HepG2 (cell line): ENCODE results near the gene CCDC88B. TPM values are rescaled to one million over a fixed set of nuclear protein-coding genes. Genes with fewer than 3 reads are reported as not detected.
A peak's percentile ranks its signal among the peaks of the same experiment; 100 is the strongest.

Experiments used
- ARNTL ChIP-seq: sonication (generic); formaldehyde crosslinking; IDR thresholded peaks from 2 replicates; pipeline ENCODE4 v1.4.0; 2020; ENCODE audit warnings: mild to moderate bottlenecking, missing genetic modification reagents
- ATAD3A ChIP-seq: sonication (generic); formaldehyde crosslinking; IDR thresholded peaks from 2 replicates; pipeline ENCODE4 v1.4.0; 2020; ENCODE audit warnings: missing genetic modification reagents
- ERF ChIP-seq: IDR thresholded peaks from 2 replicates; pipeline ENCODE4 v1.6.1; 2018; ENCODE audit warnings: missing biosample characterization, missing genetic modification reagents
- FOXK1 ChIP-seq: sonication (generic); formaldehyde crosslinking; IDR thresholded peaks from 2 replicates; pipeline ENCODE4 v1.4.0; 2020; ENCODE audit warnings: low read depth, missing genetic modification reagents, borderline replicate concordance
- GABPB1 ChIP-seq: IDR thresholded peaks from 2 replicates; pipeline ENCODE4 v1.6.1; 2016; ENCODE audit warnings: mild to moderate bottlenecking, missing genetic modification reagents, moderate library complexity, missing compliant biosample characterization
- HIVEP1 ChIP-seq: sonication (generic); formaldehyde crosslinking; IDR thresholded peaks from 2 replicates; pipeline ENCODE4 v1.4.0; 2020; ENCODE audit warnings: mild to moderate bottlenecking, missing genetic modification reagents
- JUN ChIP-seq: sonication (generic); formaldehyde crosslinking; IDR thresholded peaks from 2 replicates; pipeline ENCODE4 v1.4.0; 2020; ENCODE audit warnings: mild to moderate bottlenecking, missing genetic modification reagents
- MED1 ChIP-seq: sonication (generic); formaldehyde crosslinking; IDR thresholded peaks from 2 replicates; pipeline ENCODE4 v1.4.0; 2020; ENCODE audit warnings: missing genetic modification reagents
- NFYC ChIP-seq: IDR thresholded peaks from 2 replicates; pipeline ENCODE4 v1.6.1; 2016; ENCODE audit warnings: missing genetic modification reagents, missing compliant biosample characterization
- RFXAP ChIP-seq: sonication (generic); formaldehyde crosslinking; IDR thresholded peaks from 2 replicates; pipeline ENCODE4 v1.4.0; 2020; ENCODE audit warnings: missing genetic modification reagents, borderline replicate concordance
- TEAD3 ChIP-seq: optimal IDR thresholded peaks from 2 replicates; pipeline ENCODE3; 2016; ENCODE audit warnings: borderline replicate concordance
- ZFP36L1 ChIP-seq: sonication (generic); formaldehyde crosslinking; IDR thresholded peaks from 2 replicates; pipeline ENCODE4 v1.8.0; 2022; ENCODE audit warnings: mild to moderate bottlenecking, missing genetic modification reagents, moderate library complexity
- ZNF510 ChIP-seq: sonication (generic); formaldehyde crosslinking; IDR thresholded peaks from 2 replicates; pipeline ENCODE4 v1.4.0; 2020; ENCODE audit warnings: low read depth, mild to moderate bottlenecking, missing genetic modification reagents
- ZNF556 ChIP-seq: sonication (generic); formaldehyde crosslinking; IDR thresholded peaks from 2 replicates; pipeline ENCODE4 v1.4.0; 2020; ENCODE audit warnings: mild to moderate bottlenecking, missing genetic modification reagents, borderline replicate concordance
- ZNF644 ChIP-seq: IDR thresholded peaks from 2 replicates; pipeline ENCODE4 v1.6.1; 2016; ENCODE audit warnings: low read depth
- polyA plus RNA-seq, 8 experiments: library from polyadenylated mRNA; depleted of rRNA in 3 of 8; stranded (reverse) in 7 of 8; unstranded in 1 of 8; fragments of >200 nt; fragmentation: Illumina TruSeq in 4 of 8; extraction: Trizol in 4 of 8; gene quantifications; 2 replicates each; pipeline versions ENCODE4 v1.2.1 to v1.2.3, GENCODE V29; 2011 to 2016; ENCODE audit warnings: low read depth in 4 of 8, missing spikeins in 1 of 8, mixed read lengths in 1 of 8; ENCODE audit not compliant: insufficient read depth in 1 of 8
- total RNA-seq, 5 experiments: library from RNA; depleted of rRNA; stranded (reverse); fragments of >200 nt; fragmentation: Illumina TruSeq; extraction: Trizol; gene quantifications; 2 replicates each; pipeline ENCODE4 v1.2.3, GENCODE V29; 2016; ENCODE audit warnings: low read depth in 1 of 5
- TF ChIP-seq, protein P1 (sequence below): IDR thresholded peaks from 2 replicates; pipeline ENCODE4 v1.6.1; 2016; ENCODE audit warnings: low read depth, control low read depth
- TF ChIP-seq, protein P2 (sequence below): sonication (generic); formaldehyde crosslinking; IDR thresholded peaks from 2 replicates; pipeline ENCODE4 v1.4.0; 2020; ENCODE audit warnings: missing genetic modification reagents
- TF ChIP-seq, protein P3 (sequence below), 2 experiments: fragments of 450-650 bp in 1 of 2; sonication (generic) in 1 of 2; formaldehyde crosslinking in 1 of 2; IDR thresholded peaks; 2 replicates each; pipeline versions ENCODE4 v1.6.1 to v1.8.0; 2016 to 2022; ENCODE audit warnings: antibody characterized with exemption in 1 of 2, mild to moderate bottlenecking in 1 of 2, missing genetic modification reagents in 1 of 2

Gene CCDC88B
- total and polyA plus RNA-seq, 2 of the 13 experiments (the other 11 are each of a cell fraction or from before 2014, with no cell fraction given), result 3.6 to 4.8 TPM

DNA sequence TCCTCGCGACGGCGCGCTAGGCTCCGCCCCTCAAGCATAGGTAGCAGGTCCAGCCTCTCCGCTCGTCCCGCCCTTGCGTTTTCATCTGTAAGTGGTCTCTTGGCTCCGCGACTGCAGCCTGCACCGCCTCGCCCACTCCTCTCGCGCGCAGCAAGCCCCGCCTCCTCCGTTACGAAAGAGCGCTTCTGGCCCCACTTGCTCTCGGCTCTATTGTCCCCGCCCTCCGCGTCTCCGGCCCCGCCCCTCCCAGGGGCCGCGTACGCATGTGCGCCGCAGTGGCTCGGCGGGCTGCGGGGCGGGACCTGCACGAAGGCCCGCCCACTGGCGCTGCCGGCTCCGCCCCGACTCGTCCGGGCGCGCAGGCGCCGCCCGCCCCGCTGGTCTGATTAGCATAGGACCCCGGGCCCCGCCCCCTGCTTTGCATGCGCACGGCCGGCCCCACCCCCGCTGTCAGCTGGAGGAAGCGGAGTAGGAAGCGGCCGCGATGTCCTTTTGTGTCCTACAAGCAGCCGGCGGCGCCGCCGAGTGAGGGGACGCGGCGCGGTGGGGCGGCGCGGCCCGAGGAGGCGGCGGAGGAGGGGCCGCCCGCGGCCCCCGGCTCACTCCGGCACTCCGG is 34.8 kb upstream of the CCDC88B start, which contains the start of gene ESRRA (continued):
- TF ChIP-seq, protein P1, sequence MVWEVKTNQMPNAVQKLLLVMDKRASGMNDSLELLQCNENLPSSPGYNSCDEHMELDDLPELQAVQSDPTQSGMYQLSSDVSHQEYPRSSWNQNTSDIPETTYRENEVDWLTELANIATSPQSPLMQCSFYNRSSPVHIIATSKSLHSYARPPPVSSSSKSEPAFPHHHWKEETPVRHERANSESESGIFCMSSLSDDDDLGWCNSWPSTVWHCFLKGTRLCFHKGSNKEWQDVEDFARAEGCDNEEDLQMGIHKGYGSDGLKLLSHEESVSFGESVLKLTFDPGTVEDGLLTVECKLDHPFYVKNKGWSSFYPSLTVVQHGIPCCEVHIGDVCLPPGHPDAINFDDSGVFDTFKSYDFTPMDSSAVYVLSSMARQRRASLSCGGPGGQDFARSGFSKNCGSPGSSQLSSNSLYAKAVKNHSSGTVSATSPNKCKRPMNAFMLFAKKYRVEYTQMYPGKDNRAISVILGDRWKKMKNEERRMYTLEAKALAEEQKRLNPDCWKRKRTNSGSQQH (CRISPR knock-in tag), result no peak
- TF ChIP-seq ZNF644 (CRISPR knock-in tag), result no peak
- peak; percentile 17; the same call in 1 of the 2 replicates for TF ChIP-seq FOXK1
- TF ChIP-seq MED1 (CRISPR knock-in tag), result peak; percentile 29
- TF ChIP-seq HIVEP1 (CRISPR knock-in tag), result no peak
- TF ChIP-seq ZNF510, result no peak
- no peak for TF ChIP-seq ZFP36L1
- TF ChIP-seq, protein P2, sequence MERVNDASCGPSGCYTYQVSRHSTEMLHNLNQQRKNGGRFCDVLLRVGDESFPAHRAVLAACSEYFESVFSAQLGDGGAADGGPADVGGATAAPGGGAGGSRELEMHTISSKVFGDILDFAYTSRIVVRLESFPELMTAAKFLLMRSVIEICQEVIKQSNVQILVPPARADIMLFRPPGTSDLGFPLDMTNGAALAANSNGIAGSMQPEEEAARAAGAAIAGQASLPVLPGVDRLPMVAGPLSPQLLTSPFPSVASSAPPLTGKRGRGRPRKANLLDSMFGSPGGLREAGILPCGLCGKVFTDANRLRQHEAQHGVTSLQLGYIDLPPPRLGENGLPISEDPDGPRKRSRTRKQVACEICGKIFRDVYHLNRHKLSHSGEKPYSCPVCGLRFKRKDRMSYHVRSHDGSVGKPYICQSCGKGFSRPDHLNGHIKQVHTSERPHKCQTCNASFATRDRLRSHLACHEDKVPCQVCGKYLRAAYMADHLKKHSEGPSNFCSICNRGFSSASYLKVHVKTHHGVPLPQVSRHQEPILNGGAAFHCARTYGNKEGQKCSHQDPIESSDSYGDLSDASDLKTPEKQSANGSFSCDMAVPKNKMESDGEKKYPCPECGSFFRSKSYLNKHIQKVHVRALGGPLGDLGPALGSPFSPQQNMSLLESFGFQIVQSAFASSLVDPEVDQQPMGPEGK, result peak; percentile 72
- TF ChIP-seq JUN (CRISPR knock-in tag), result no peak
- peak; percentile 61; the same call in 1 of the 2 replicates for TF ChIP-seq GABPB1 (CRISPR knock-in tag)
- TF ChIP-seq ATAD3A (CRISPR knock-in tag), result no peak
- TF ChIP-seq ARNTL (CRISPR knock-in tag), result 0 out of 2 replicates have a peak, but pooled peaks have one; percentile 5
- TF ChIP-seq RFXAP, result 0 out of 2 replicates have a peak, but pooled peaks have one; percentile 49
- TF ChIP-seq, protein P3, sequence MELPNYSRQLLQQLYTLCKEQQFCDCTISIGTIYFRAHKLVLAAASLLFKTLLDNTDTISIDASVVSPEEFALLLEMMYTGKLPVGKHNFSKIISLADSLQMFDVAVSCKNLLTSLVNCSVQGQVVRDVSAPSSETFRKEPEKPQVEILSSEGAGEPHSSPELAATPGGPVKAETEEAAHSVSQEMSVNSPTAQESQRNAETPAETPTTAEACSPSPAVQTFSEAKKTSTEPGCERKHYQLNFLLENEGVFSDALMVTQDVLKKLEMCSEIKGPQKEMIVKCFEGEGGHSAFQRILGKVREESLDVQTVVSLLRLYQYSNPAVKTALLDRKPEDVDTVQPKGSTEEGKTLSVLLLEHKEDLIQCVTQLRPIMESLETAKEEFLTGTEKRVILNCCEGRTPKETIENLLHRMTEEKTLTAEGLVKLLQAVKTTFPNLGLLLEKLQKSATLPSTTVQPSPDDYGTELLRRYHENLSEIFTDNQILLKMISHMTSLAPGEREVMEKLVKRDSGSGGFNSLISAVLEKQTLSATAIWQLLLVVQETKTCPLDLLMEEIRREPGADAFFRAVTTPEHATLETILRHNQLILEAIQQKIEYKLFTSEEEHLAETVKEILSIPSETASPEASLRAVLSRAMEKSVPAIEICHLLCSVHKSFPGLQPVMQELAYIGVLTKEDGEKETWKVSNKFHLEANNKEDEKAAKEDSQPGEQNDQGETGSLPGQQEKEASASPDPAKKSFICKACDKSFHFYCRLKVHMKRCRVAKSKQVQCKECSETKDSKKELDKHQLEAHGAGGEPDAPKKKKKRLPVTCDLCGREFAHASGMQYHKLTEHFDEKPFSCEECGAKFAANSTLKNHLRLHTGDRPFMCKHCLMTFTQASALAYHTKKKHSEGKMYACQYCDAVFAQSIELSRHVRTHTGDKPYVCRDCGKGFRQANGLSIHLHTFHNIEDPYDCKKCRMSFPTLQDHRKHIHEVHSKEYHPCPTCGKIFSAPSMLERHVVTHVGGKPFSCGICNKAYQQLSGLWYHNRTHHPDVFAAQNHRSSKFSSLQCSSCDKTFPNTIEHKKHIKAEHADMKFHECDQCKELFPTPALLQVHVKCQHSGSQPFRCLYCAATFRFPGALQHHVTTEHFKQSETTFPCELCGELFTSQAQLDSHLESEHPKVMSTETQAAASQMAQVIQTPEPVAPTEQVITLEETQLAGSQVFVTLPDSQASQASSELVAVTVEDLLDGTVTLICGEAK (IDR thresholded peaks at IDR 0.05), result no peak
- TF ChIP-seq, protein P3 (CRISPR knock-in tag; IDR thresholded peaks at IDR 0.05), result no peak; the same call in 1 of the 2 replicates
- 0 out of 2 replicates have a peak, but pooled peaks have one; percentile 48 for TF ChIP-seq ERF (CRISPR knock-in tag)
- no peak for TF ChIP-seq TEAD3 (CRISPR knock-in tag)
- TF ChIP-seq ZNF556, result no peak
- TF ChIP-seq NFYC (CRISPR knock-in tag), result peak; percentile 46
